ENCODE measurements around the gene RAP1GAP.

DNA sequence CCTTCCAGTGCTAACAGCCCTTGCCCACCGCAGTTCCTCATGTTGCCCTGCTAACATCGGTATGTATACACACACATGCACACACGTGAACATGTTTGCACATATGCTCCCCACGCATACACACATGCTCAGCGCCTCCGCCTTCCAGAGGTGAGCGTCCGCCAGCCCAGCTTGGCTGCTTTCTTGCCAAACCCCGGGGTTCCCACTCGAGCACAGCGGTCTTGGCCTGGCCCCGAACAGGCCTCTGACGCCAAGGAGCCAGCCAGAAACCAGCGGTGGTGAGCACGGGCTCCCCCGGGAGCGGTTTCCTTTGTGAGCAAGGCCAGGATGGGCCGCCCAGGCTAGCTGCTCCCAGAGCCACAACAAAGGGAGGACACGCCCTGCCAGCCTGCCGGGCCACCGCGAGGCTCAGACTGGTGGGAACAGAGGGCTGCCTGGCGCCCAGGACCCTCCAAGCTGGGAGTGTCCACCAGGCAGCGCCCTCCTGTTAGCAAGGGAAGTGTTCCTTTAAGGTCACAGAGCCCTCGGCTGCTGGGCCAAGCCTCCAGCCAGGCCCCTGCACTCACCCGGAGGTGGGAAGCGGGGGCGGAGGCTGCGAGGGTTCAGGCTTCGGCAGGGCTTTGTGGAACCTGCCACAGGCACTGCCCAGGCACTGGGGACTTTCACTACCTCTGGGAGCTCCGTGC is 94.5 kb downstream of the RAP1GAP start:
- TF ChIP-seq, protein P1, sequence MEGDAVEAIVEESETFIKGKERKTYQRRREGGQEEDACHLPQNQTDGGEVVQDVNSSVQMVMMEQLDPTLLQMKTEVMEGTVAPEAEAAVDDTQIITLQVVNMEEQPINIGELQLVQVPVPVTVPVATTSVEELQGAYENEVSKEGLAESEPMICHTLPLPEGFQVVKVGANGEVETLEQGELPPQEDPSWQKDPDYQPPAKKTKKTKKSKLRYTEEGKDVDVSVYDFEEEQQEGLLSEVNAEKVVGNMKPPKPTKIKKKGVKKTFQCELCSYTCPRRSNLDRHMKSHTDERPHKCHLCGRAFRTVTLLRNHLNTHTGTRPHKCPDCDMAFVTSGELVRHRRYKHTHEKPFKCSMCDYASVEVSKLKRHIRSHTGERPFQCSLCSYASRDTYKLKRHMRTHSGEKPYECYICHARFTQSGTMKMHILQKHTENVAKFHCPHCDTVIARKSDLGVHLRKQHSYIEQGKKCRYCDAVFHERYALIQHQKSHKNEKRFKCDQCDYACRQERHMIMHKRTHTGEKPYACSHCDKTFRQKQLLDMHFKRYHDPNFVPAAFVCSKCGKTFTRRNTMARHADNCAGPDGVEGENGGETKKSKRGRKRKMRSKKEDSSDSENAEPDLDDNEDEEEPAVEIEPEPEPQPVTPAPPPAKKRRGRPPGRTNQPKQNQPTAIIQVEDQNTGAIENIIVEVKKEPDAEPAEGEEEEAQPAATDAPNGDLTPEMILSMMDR (IDR thresholded peaks at IDR 0.05; ENCODE audit: low read length), result no peak
- no peak for TF ChIP-seq EZH2 (IDR thresholded peaks at IDR 0.05; ENCODE audit: borderline replicate concordance, low read length)
